HG03060 (cell line): ENCODE measurements around the gene C15orf40.
A peak's percentile ranks its signal among the peaks of the same experiment; 100 is the strongest.

Source experiments
- ATAC-seq: cut with Tn5 transposase; IDR thresholded peaks from one replicate; pipeline ENCODE4 v1.9.1; 2021; ENCODE audit warnings: low read depth, moderate number of reproducible peaks; ENCODE audit not compliant: unreplicated experiment

Gene C15orf40

DNA sequence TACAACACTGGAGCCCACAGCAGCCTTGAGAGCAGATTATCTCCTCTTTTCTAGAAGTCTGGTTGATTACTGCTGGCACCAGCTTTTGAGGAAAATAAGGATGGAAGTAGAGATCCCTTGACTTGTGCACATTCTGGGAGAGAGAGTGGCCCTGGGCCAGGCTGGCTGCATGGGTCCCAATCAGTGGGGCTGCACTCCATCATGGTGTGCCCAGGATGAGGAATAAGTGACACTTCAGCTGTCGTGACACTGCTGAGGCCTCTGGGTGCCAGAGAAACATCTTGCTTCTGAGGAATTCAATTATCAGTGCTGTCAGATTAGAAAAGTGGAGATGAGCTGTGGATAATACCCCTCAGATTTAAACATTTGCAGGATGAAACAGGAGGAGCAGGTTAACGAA is 16.4 kb downstream of the C15orf40 start:
- ATAC-seq = no peak

DNA sequence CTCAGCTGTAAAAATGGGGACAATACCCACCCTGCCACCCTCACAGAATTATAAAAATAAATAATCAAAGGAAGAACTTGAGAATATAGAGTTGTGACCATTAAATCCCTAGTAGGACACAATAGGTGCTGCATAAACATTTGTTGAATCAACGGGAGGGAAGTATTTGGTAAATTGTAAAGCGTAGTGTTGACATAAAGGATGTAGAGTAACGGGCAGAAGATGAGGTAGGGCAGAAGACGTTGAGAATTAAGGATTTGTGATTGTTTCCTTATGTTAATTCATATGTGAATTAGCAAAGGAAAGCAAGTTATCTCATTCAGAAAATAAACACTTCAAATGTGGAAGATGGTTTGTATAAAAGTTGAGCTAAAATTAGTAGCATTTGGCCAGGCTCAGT is 18.3 kb downstream of the C15orf40 start:
- no peak for ATAC-seq

DNA sequence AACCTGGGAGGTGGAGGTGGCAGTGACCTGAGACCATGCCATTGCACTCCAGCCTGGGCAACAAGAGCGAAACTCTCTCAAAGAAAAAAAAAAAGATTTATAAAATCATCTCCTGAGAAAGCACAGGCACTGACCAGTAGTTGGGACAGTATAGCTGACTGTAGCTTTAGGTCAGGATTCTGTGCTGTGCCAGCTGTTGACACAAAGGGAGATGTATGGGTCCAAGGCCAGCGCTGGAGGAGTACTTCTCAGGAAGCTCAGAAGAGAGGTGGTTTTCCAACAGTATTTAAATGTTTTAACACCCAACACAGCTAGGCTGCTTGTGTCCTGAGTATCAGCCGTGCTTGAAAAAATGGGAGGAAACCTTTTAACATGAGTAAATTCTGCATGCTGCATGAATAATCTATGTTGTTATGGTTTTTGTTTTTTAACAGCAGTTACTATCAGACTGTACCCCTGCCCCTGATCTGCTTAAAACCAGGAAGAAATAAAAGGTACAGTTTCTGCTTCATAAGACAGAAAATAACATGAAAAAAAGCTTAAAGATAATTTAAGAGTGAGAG is 18.9 kb downstream of the C15orf40 start:
- ATAC-seq = no peak

DNA sequence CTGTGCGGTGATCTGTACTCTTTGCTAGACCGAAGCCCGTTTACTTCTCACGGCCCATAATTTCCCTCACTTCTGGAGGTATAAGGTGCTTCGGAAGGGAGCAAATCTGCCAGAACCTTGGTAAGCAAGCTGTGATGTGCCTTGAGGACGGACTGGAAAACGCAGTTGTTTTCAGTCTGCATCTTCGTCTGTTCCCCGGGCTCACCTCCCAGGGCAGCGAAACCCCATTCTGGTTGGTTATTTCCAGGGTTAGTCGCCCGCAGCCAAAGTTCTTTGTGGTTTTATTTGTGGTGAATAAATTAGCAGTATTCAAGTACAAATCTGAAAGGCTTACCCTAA is 25.0 kb downstream of the C15orf40 start:
- ATAC-seq = no peak

DNA sequence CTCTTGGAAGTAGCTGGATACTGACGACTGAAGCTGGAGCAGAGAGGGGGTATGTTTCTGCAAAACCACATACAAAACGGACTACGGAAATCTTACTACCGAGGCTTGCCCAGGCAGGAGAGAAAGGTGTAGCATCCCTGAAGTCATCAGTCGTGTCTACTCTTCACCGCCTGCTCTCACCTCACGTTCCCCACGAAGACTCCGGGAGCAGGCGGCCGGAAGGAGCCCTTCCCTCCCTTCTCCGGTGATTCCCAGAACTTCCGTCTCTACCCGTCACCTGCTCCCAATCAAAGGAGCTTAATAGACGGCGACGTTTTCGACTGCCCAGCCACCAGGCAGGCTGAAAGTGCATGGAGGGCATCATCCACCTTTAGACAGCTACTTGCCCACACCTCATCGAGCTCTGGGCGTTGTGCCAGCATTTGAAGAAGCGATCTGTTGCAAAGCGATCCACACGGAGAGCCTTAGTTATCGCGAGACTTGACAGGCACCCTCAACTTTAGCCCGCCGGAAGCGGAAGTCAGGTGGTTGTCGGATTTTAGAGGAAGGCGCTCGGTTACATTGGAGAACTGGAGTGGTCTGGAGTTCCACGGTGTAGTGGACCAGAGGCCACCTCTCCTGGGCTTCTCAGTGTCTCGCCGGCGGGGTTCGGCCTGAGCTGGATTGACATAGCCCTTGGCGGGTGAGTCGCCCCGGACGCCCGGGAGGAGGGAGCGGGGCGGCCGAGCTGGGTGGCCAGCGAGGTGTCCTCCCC is 25.6 kb downstream of the C15orf40 start, which contains the start of gene RAMAC:
Gene RAMAC (plus strand): TSS at position 523 of the 754 bp plus-strand sequence. CDS start 2,809 bp downstream, outside the sequence.
- ATAC-seq = peak; percentile 81

DNA sequence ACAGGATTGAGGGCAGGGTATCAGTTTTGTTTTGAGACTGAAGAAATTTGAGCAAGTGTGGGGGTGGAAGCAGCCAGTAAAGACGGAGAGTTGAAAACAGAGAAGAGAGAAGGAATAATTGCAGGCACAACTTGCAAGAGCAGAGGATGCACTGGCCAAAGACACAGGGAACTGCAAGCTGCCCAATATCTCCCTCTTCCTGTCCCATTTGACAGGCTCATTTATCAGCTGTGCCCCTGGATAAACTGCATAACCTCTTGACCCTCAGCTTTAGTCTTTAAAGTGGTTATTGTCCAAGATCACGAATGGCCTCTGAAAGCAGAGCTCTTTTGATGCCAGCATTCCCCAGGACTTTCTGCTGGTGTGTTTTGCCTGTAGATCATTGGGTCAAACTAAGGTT is 30.5 kb downstream of the C15orf40 start:
- no peak for ATAC-seq

DNA sequence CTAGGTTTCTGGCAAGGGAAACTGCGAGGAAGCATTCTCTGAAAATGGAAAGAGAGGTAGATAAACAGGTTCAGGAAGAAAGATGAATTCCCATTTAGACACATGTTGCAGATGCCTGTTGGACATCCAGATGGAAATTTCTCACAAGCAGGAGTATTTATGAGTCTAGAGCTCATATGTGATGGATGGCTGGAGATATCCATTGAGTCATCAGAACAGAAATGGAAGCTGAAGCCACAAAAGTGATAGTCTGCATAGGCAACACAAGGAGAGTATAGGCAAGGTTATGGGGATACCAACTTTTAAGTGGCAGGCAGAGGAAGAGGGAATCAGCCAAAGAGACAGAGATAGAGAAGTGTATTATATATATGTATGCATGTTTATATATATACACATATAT is 31.7 kb downstream of the C15orf40 start:
- ATAC-seq = no peak

DNA sequence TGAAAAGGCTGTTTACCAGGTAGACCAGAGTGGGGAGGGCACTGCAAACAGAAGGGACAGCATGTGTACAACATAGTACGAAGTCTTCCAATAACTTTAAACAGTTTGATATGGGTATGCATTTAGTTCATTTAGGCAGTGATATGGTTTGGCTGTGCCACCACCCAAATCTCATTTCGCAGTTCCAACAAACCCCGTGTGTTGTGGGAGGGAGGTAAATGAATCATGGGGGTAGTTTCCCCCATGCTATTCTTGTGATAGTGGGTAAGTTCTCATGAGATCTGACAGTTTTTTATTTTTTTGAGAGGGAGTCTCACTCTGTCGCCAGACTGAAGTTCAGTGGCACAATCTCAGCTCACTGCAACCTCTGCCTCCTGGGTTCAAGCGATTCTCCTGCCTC is 33.0 kb downstream of the C15orf40 start:
- no peak for ATAC-seq

DNA sequence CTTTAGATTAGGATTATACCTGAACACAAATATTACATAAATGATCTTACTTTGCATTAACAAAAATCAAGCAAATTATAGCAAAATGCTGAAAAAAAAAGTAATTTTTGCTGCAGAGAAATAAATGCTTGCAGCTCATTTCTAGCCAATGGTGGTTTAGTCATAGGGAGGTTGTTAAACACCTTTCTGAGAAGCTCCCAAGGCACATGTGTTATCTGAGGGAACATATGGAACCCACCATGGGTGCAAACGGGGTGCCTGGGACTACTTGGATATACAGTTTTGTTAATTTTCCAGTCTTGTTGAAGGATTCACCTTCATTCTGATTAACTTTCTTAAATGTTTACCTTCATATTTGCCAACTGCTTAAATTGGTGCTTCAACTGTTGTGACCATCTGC is 34.4 kb downstream of the C15orf40 start:
- ATAC-seq = no peak

DNA sequence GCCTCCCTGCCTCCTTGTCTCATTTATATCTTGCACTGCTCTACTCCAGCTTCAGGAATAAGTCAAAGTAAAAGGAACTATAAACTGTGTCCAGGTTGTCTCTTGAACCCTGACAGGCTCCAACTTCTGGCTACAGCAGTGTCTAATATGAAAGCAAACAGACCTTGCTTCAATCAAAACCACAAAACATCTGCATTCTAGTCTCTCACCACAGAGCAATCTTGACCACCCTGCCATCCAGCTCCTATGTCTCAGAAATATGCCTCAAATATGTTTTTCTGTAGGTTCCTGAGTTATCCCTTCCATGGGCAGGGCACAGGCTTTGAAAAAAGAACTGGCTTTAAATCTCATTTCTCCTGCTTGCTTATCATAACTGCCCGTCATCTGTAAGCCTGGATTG is 38.4 kb downstream of the C15orf40 start:
- no peak for ATAC-seq

DNA sequence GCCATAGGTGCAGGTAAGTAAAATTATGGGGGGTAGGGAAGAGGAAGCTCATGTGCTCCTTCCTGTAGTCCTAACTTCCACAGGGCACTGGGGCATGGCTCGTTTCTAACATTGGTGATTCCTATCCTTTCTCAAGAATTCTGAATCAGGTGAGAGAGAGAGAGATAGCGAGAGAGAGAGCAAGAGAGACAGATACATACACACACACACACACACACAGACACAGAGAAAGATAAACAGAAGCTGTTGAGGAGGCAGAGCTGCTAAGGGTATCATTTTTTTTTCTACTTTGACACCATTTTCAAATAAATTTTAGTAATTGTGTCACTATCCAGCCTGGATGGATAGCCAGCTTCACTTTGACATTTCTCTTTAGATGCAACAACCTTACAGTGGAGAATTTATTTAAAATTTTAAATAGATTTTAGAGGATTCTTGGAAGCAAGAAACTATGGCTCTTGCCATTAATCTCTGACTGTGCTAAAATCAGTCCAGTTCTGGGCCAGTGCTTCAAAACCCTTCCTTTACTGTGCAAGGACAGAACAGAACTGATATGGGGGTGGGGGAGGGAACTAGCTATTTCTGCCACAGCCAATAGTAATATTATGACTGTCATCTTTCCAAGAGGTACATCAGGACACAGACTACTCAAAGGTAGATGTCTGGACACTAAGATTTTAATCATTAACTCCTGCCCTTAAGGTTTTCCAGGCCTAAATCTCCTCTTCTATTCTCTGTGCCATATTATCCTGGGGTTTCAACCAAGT is 40.0 kb downstream of the C15orf40 start:
- ATAC-seq = no peak

DNA sequence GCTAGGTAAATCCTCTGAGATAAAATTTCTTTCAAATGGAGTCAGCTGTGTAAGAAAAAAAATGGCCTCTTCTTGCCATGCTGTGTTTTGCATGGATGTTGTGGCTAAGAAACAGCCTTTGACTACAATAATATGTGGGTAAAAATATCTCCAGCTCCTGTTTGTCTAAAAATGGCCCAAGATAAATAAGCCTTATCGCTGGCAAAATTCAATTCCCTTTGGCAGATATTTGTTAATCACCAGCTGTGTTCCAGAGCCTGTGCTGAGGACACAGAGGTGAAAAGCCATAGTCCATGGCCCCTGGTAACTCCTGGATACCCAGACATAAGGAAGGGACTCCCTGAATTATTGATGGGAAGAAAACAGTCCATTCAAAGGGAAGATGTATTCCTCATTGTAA is 40.7 kb downstream of the C15orf40 start:
- ATAC-seq = no peak

DNA sequence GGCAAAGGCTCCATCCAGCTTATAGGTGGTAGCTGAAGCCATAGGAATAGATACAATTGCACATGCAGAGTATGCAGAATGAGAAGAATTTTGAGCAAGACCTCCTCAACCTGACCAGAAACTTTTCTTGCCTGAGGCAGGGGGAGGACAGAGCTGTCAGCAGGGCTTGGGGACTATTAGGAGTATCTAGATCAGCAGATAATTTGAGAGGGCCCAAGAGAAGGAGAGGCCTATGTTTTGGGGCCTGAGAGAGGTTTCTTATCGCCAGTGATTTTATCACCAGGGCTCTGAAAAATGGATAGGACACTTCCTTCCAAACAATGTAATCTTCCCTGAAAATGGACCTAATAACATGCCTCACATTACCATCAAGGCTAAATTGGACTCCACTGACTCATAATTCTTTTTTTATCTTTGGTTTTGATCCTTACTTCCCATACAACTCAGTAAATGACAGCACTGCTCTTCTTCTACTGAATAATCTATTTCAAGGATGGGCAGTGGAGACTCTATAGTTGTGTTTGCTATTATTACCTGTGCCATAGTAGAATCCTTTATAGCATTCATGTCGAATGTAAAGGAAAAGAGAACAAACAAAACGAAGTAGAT is 41.3 kb downstream of the C15orf40 start:
- no peak for ATAC-seq

DNA sequence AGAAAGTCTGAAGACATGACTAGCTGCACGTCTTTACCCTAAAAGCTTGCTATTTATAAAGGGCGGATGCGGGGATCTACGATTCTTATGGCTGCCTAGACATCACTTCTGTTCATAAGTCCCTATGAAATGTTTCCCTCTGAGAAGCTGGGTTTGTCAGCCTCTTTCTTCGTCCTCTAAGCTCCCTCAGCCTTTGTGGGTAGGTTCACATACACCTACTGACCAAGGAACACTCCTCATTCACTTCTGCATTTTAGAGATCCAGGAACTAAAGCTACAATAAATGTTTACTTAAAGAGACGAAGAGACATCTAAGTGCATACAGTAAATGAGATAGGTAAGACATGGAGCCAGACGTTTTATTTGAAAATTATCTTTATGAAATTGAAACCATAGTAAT is 42.1 kb downstream of the C15orf40 start:
- no peak for ATAC-seq

DNA sequence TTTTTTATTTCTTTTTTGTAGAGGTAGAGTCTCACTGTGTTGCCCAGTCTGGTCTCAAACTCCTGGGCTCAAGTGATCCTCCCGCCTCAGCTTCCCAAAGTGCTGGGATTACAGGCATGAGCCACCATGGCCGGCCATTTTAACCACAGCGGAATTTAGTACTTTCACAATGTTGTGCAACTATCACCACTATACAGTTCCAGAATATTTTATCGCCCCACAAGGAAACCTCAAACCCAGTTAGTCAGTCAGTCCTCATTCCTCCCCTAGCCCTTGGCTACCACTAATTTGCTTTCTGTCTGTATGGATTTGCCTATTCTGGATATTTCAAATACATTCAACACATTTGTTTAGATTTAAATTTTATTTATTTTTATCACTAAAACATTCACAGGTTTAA is 43.4 kb downstream of the C15orf40 start:
- ATAC-seq = no peak

DNA sequence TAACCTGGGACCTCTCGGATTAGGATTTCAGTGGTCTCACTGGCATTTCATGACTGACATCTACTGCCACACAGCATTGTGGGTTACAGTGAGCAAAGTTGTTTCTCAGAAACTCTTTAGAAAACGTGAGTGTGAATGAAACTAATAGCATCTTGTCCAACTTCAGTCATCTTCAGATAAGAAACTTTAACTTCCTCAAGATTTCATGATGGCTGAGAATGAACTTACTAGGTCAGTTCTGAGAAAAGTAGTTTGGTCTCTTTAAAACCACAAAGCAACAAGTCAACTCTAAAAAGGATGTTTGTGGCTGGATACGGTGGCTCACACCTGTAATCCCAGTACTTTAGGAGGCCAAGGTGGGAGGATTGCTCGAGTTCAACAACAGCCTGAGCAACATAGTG is 44.8 kb downstream of the C15orf40 start:
- peak; percentile 59 for ATAC-seq

DNA sequence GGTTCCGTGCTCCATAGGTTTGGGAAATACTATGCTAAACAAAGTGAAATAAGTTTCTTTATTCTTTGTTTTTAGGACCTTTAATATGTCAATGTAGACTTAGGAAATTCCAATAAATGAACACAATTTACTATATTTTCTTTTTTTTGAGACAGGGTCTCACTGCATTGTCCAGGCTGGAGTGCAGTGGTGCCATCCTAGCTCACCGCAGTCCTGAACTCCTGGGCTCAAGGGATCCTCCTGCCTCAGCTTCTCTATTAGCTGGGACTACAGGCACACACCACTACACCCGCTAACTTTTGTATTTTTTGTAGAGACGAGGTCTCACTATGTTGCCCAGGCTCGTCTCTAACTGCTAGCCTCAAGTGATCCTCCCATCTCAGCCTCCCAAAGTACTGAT is 46.5 kb downstream of the C15orf40 start:
- ATAC-seq = no peak

DNA sequence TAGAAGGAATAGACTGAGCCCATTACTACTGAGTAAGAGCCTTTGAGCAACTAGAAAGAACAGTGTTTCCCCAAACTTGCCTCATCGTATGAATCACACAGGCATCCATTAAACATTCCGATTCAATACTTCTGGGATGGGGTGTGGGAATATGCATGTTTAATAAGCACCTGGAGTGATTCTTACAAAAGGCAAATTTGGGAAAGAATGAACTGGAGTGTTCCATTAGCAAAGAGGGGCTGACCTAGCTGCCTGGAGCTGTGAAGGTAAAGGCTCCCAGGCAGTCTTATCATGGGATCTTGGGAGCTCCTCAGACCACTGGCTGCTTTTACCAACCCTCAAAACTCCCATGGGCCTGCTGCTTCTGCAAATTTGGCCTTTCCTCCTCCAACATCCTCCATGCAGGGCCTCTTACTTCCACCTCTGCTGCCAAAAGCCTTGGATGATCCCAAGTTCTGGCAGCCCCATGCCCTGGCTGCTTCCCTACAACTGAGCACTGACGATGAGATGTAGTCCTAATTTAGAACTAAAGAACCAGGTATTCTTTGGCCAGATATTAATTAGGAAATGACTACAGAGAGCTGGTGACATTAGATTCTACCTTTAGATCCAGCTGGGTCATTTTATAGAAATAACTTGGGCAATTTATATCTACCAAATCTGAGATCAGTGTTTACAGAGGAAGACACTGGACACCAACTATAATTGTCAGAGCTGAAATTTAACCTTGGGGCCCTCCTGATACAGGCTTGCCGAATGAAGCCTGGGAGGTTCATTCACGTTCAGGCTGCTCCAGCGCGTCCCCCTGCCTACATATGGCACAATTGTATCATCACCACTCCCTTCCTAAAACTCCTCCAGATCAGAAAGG is 47.7 kb downstream of the C15orf40 start:
- no peak for ATAC-seq

DNA sequence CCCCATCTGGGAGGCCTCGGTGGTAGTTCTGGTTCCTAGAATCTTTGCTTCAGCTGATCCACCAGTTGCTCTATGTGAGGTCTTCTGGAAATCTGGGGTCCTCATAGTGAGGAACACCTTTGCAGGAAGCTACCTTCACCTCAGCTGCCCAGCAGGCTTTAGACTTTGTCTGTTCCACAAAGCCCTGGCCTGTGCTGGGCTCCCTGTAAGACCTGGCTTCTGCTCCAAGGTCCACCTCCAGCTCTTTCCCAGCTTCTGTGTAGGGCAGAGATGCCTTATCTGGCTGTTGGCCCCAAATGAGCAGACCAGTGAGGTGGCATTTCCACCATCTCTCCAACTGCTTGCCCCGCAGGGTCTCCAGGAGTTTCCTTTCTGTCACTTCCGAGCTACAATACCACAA is 50.7 kb downstream of the C15orf40 start:
- ATAC-seq = no peak

DNA sequence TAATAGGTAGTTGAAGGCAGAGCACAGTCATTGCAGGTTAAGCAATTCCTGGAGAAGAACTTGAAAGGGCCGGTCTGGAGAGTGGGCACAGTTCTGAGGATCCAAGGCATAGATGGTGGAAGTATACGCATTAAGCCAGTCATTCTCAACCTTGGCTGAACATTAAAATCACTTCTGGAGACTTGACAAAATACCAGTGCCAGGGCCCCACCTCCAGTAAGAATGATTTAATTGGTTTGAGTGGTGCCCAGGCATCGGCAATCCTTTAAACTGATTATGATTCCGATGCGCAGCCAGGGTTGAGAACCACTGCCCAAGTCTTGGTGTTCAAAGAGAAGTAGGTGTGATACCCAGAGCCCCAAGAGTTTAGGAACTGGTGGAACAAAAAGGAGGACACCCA is 52.0 kb downstream of the C15orf40 start:
- no peak for ATAC-seq
